ENCODE measurements around the gene TPST2. TPM values are rescaled to one million over a fixed set of nuclear protein-coding genes. Genes with fewer than 3 reads are reported as not detected.

The TPST2 gene
- 10 to 100 TPM; 17.4 to 18.3 TPM for total RNA-seq

DNA sequence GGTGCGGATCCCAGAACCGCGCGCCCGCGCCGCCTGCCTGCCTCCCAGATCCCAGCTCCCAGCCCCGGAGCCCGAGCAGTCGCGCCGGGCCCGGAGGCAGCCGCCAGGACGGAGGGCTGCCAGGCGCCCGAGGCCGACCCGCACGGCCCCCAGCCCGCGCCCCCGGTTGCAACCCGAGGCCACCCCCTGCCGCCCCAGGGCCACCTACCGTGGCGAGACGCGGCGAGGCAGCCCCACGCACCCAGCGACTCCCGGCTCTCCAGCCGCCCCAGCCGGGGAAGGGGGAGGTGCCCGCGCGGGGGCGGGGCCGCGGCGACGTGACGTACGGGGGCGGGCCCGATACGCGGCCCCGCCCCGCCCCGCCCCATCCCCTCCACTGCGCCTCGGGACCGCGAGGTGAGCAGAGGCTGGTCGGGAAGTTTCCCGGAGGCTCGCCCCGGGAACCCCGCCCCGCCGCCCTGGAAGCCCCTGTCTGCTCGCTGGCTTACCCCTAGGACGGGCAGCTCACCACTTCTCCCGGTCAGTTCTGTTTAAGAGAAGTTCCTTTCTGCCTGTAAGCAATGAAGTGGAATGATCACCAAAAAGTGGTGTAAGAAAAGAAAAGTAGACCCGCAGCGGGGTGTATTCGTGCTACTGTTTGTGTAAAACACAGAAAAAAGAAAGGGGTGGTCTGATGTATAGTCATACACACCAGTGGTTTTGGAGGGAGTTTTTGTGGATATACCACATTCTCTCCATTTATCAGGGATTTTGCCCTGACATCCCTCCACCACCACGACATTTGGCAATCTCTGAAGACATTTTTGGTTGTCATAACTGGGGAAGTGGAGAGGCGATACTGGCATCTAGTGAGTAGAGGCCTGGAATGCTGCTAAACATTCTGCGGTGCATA lies at the start of gene TPST2:
Gene TPST2, minus strand, starts transcription at position 288 of the 892 bp plus-strand sequence. CDS start 48,502 bp downstream, outside the sequence.
- Mint-ChIP-seq H3K4me1 (peaks cover 47% of the 10 kb centered on the region), H3K36me3 (ENCODE audit: low read depth) (no peaks in the 10 kb centered on the region), H3K27me3 (no peaks in the 10 kb centered on the region), H3K9me3 (ENCODE audit: low read depth) (peaks cover 2% of the 10 kb centered on the region), H3K27ac (peak within 1 kb of the TSS; percentile 86), H3K4me3 (peak within 1 kb of the TSS; percentile 90)
- intact Hi-C loops (cut with DNase I, micrococcal nuclease) = loop anchor here (1.0 to 5.0 kb wide), 9 partner anchors 20 to 1327 kb away; partner anchors contain the start of genes ASPHD2 (in 1 of the 2), HPS4 (in 1 of the 2), MIAT (in 1 of the 2) and PITPNB (in 1 of the 2)
- ChIA-PET CTCF (no interaction called here), POLR2A (no interaction called here)
- DNase-seq = peak; percentile 87
- peak; percentile 84 for ATAC-seq

DNA sequence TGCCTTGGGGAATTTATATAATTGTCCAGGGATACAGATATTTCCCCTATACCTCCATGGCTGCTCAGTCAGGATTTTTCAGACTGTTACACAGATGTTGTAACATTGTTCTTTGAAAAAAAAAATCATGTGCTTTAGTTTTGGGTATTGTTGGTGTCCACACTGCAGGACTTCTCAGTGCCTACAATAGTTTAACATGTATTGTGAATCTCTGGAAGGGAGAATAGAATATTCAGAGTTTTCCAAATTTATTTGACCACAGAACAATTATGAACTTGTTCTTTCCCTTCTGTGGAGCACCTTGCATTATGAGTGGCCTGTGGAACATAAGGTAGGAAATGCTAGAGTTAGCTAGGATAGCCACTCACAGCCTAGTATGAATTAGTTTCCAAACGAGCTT lies 46.4 kb upstream of the TPST2 start:
- no peaks in the 10 kb centered on the region for H3K9me3 Mint-ChIP-seq (ENCODE audit: low read depth)
- intact Hi-C loops (cut with DNase I, micrococcal nuclease) = no loop called here
- ATAC-seq = no peak
- H3K36me3 Mint-ChIP-seq (ENCODE audit: low read depth) = no peaks in the 10 kb centered on the region
- no peaks in the 10 kb centered on the region for H3K27me3 Mint-ChIP-seq
- peaks cover 12% of the 10 kb centered on the region for H3K4me1 Mint-ChIP-seq
- ChIA-PET CTCF (no interaction called here), POLR2A (no interaction called here)
- no peak for DNase-seq
- H3K27ac Mint-ChIP-seq = no peak overlapping the region
- no peak overlapping the region for H3K4me3 Mint-ChIP-seq

DNA sequence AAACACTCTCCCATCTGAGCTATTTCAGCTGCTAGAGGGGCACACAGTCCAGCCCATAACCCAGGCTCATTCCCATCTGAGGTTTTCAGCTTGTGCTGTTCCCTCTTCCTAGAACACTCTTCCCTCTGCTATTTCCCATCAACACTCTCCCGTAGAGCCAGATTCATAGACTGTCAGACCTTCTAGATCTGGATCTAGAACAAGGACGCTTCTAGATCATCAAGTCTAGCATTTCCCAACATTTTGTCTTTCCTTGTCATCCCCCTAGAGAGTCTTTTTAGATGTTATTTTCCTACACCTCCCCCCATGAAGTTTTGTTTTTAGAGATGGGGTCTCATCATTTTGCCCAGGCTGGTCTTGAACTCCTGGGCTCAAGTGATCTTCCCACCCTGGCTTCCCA lies 45.2 kb upstream of the TPST2 start:
- Mint-ChIP-seq H3K36me3 (ENCODE audit: low read depth) (no peaks in the 10 kb centered on the region), H3K9me3 (ENCODE audit: low read depth) (no peaks in the 10 kb centered on the region), H3K27ac (no peak overlapping the region), H3K4me1 (peaks cover 4% of the 10 kb centered on the region), H3K27me3 (no peaks in the 10 kb centered on the region), H3K4me3 (no peak overlapping the region)
- intact Hi-C loops (cut with DNase I, micrococcal nuclease) = no loop called here
- DNase-seq (no peak), ATAC-seq (no peak)
- POLR2A ChIA-PET = no interaction called here
- CTCF ChIA-PET = interaction anchor here (0.8 kb wide), 1 partner anchor 341 kb away, joined by 3 read pairs; no protein-coding TSS in a partner anchor

DNA sequence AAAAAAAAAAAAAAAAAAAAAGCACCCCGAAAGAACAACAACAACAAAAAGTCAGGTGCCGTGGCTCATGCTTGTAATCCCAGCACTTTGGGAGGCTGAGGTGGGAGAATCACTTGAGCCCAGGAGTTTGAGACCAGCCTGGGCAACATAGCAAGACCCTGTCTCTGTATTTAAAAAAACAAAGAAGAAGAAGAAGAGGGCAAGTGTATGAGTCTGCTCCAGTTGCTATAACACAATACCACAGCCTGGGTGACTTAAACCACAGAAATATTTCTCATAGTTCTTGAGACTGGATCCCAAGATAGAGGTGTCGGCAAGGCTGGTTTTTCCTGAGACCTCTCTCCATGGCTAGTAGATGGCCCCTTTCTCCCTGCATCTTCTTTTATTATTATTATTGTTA lies 44.3 kb upstream of the TPST2 start:
- H3K4me1 Mint-ChIP-seq = no peaks in the 10 kb centered on the region
- no peaks in the 10 kb centered on the region for H3K36me3 Mint-ChIP-seq (ENCODE audit: low read depth)
- no peak overlapping the region for H3K4me3 Mint-ChIP-seq
- ATAC-seq (no peak), DNase-seq (no peak)
- ChIA-PET CTCF (no interaction called here), POLR2A (no interaction called here)
- intact Hi-C loops (cut with DNase I, micrococcal nuclease) = no loop called here
- no peaks in the 10 kb centered on the region for H3K9me3 Mint-ChIP-seq (ENCODE audit: low read depth)
- no peaks in the 10 kb centered on the region for H3K27me3 Mint-ChIP-seq
- no peak overlapping the region for H3K27ac Mint-ChIP-seq

DNA sequence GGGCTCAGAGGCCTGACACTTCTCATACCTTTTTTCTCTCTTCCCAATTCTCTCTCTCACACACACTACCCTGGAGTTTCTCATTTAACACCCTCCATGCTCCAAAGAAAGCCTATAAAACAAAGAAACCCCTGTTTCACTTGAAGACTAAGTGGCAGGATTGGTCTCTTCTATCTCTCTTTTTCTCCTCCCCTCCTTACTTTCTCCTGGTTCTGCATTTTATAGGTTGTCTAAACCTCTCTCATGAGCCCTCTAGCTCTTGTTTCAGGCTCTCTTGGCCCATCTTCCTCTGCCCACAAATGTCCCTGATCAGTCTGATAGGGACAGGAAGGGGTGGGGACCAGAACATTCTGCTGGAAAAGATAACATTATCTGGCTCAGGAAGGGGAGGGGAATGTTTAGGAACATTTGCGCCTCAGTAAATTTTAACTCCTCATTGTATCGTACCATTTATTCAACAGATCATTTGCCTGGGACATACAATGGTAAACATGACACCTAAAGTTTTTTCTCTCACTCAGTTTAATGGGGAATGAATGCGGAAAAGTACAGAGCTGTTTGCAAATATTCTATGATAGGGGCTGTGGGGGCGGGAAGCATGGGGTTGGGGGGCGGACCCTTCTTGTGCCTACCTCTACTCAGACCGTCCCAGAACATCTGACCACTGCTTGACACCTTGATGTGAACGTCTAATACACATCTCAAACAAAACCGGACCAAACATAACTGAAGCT lies 42.7 kb upstream of the TPST2 start:
- H3K4me1 Mint-ChIP-seq = no peaks in the 10 kb centered on the region
- H3K27me3 Mint-ChIP-seq = no peaks in the 10 kb centered on the region
- H3K4me3 Mint-ChIP-seq = no peak overlapping the region
- H3K27ac Mint-ChIP-seq = no peak overlapping the region
- H3K36me3 Mint-ChIP-seq (ENCODE audit: low read depth) = no peaks in the 10 kb centered on the region
- intact Hi-C loops (cut with DNase I, micrococcal nuclease) = no loop called here
- DNase-seq (no peak), ATAC-seq (no peak)
- ChIA-PET POLR2A (no interaction called here), CTCF (interaction anchor here (0.9 to 1.2 kb wide), 2 partner anchors 9 to 33 kb away, joined by 3 to 5 read pairs; no protein-coding TSS in a partner anchor)
- no peaks in the 10 kb centered on the region for H3K9me3 Mint-ChIP-seq (ENCODE audit: low read depth)

DNA sequence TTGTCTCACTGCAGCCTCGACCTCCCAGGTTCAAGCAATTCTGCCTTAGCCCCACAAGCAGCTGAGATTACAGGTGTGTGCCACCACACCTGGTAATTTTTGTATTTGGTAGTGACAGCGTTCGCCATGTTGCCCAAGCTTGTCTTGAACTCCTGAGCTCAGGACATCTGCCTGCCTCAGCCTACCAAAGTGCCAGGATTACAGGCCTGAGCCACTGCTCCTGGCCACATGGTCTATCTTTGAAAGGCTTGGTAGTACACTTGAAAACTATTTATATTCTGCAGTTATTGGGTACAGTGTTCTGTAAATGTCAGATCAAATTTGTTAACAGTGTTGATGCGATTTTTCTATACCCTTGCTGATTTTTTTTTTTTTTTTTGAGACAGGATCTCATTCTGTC lies 41.4 kb upstream of the TPST2 start:
- no peak for DNase-seq
- ChIA-PET CTCF (interaction anchor here (0.7 kb wide), 1 partner anchor 1316 kb away, joined by 4 read pairs; no protein-coding TSS in a partner anchor), POLR2A (no interaction called here)
- no peak overlapping the region for H3K27ac Mint-ChIP-seq
- no peaks in the 10 kb centered on the region for H3K36me3 Mint-ChIP-seq (ENCODE audit: low read depth)
- H3K27me3 Mint-ChIP-seq = no peaks in the 10 kb centered on the region
- H3K4me3 Mint-ChIP-seq = no peak overlapping the region
- no peak for ATAC-seq
- no peaks in the 10 kb centered on the region for H3K4me1 Mint-ChIP-seq
- H3K9me3 Mint-ChIP-seq (ENCODE audit: low read depth) = no peaks in the 10 kb centered on the region
- intact Hi-C loops (cut with DNase I, micrococcal nuclease) = no loop called here

DNA sequence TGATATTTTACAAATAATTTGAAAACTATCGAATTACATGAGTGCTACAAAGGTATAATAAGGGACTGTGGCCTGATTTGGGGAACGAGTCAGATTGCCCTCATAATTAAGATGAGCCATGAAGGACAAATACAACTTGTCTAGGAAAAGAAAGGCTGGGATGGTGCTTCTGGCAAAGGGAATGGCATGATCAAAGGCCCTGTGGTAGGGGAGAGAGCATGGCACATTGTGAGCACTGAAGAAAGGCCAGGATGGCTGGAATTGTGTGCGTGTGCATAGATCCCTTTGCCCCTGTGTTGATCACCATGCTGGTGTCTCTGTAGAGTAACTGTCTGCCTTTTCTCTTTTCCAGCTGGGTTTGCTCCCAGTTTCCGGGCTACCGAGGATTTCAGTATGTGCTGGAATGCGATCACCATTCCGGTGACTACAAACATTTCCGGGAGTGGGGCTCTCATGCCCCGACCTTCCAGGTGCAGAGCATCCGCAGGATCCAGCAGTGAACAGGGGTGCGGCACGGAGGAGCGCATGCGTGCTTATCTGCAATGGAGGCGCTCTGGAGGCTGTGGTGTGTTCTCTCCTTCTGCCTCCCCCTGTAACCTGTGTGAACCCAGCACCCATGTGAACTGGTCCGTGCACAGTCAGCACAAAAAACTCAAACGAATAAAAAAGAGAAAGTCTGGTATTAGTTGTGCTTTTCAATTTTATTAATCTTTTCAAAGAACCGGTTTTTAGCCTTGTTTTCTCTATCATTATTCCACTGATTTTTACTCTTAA lies 40.2 kb upstream of the TPST2 start:
- intact Hi-C loops (cut with DNase I, micrococcal nuclease) = no loop called here
- no peaks in the 10 kb centered on the region for H3K36me3 Mint-ChIP-seq (ENCODE audit: low read depth)
- POLR2A ChIA-PET = no interaction called here
- DNase-seq (no peak), ATAC-seq (no peak)
- H3K4me1 Mint-ChIP-seq = no peaks in the 10 kb centered on the region
- no peak overlapping the region for H3K4me3 Mint-ChIP-seq
- CTCF ChIA-PET = interaction anchor here (0.5 kb wide), 1 partner anchor 257 kb away, joined by 3 read pairs; no protein-coding TSS in a partner anchor
- no peaks in the 10 kb centered on the region for H3K9me3 Mint-ChIP-seq (ENCODE audit: low read depth)
- H3K27ac Mint-ChIP-seq = no peak overlapping the region
- no peaks in the 10 kb centered on the region for H3K27me3 Mint-ChIP-seq

DNA sequence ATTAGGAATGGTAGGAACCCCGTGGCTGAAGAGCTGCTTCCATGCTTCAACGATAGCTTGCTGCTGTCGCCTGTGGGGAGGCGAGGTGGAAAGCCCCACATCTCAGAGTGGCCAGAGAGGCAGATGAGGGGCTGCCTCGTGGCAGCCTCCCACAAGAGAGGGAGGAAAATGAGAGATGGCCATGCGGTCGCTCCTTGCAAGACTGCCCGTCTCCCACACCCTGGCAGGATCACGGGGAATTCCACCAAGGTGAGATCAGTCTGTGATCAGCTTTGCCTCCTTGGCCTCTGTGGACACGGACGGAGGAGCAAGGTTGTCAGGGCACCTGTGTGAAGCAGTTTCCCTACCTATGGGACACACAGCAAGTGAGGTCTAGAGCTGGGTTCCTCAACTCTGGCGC lies 34.9 kb upstream of the TPST2 start:
- DNase-seq (no peak), ATAC-seq (no peak)
- Mint-ChIP-seq H3K27ac (no peak overlapping the region), H3K9me3 (ENCODE audit: low read depth) (no peaks in the 10 kb centered on the region), H3K4me3 (no peak overlapping the region), H3K36me3 (ENCODE audit: low read depth) (no peaks in the 10 kb centered on the region), H3K27me3 (no peaks in the 10 kb centered on the region), H3K4me1 (no peaks in the 10 kb centered on the region)
- ChIA-PET CTCF (interaction anchor here (1.6 kb wide), 1 partner anchor 19 kb away, joined by 8 read pairs; no protein-coding TSS in a partner anchor), POLR2A (no interaction called here)
- intact Hi-C loops (cut with DNase I, micrococcal nuclease) = no loop called here

DNA sequence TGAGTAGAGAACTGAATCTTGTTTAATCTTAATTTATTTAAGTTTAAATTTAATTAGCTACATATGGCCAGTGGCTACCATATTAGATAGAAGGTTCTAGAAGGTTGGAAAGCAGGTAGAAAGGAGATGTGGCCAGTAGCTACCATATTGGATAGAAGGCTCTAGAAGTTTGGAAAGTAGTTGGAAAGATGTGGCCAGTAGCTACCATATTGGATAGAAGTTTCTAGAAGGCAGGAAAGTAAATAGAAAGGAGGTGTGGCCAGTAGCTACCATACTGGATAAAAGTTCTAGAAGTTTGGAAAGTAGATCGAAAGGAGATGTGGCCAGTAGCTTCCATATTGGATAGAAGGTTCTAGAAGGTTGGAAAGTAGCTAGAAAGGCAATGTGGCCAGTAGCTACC lies 34.1 kb upstream of the TPST2 start:
- ATAC-seq = no peak
- H3K36me3 Mint-ChIP-seq (ENCODE audit: low read depth) = no peaks in the 10 kb centered on the region
- no peak for DNase-seq
- CTCF ChIA-PET = interaction anchor here (0.6 to 1.6 kb wide), 4 partner anchors 18 to 1252 kb away, joined by 3 to 8 read pairs (median 3); no protein-coding TSS in a partner anchor
- peak overlapping the region; percentile 29 for H3K27ac Mint-ChIP-seq
- H3K4me3 Mint-ChIP-seq = no peak overlapping the region
- POLR2A ChIA-PET = no interaction called here
- intact Hi-C loops (cut with DNase I, micrococcal nuclease) = no loop called here
- no peaks in the 10 kb centered on the region for H3K9me3 Mint-ChIP-seq (ENCODE audit: low read depth)
- no peaks in the 10 kb centered on the region for H3K4me1 Mint-ChIP-seq
- no peaks in the 10 kb centered on the region for H3K27me3 Mint-ChIP-seq

DNA sequence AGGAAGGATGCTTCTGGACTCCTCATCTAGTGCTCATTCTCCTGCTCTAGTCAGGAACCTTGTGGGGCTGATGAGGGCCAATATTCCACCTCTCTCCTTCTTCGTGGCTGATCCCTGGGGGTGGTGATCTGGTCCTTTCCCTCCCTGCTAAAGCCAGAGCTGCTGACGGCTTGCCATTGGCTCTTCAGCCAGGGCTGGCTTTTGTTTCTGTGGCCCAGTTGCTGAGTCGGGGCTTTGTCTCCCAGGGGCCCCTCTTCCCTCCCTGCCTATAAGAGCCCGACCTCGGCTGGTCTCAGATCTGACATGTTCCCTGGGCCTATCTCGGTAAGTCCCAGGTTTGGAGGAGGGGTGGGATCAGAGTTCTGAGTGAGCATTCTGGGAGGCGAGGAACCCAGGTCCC lies 31.7 kb upstream of the TPST2 start, which contains the start of gene CRYBA4:
Gene CRYBA4, plus strand, starts transcription at position 301 of the 400 bp plus-strand sequence. CDS start 634 bp downstream, outside the sequence.
- ATAC-seq (no peak), DNase-seq (no peak)
- no peaks in the 10 kb centered on the region for H3K27me3 Mint-ChIP-seq
- H3K4me1 Mint-ChIP-seq = no peaks in the 10 kb centered on the region
- POLR2A ChIA-PET = interaction anchor here (0.7 kb wide), 1 partner anchor 88 kb away, joined by 3 read pairs; no protein-coding TSS in a partner anchor
- intact Hi-C loops (cut with DNase I, micrococcal nuclease) = no loop called here
- no peak within 1 kb of the TSS for H3K4me3 Mint-ChIP-seq
- no peak within 1 kb of the TSS for H3K27ac Mint-ChIP-seq
- H3K36me3 Mint-ChIP-seq (ENCODE audit: low read depth) = no peaks in the 10 kb centered on the region
- no peaks in the 10 kb centered on the region for H3K9me3 Mint-ChIP-seq (ENCODE audit: low read depth)
- CTCF ChIA-PET = no interaction called here

DNA sequence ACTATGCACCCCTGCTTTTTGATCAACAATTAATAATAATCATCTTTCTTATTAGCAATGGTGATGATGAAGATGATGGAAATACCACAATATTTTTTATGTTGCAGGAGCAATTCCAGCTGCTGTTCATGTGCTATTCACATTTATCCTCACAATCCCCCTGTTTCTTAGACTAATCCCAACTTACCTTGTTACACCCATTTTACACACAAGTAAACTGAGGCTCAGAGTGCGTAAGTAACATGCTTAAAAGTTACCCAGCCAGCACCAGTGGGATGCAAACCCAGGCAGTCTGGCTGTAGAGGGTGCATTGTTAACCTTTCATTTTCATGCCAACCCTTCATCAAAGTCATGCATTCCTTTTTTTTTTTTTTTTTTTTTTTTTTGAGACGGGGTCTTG lies 30.3 kb upstream of the TPST2 start:
- H3K27me3 Mint-ChIP-seq = no peaks in the 10 kb centered on the region
- no peaks in the 10 kb centered on the region for H3K36me3 Mint-ChIP-seq (ENCODE audit: low read depth)
- no peaks in the 10 kb centered on the region for H3K9me3 Mint-ChIP-seq (ENCODE audit: low read depth)
- ChIA-PET POLR2A (no interaction called here), CTCF (interaction anchor here (1.5 kb wide), 1 partner anchor 14 kb away, joined by 4 read pairs; no protein-coding TSS in a partner anchor)
- DNase-seq (no peak), ATAC-seq (no peak)
- H3K4me1 Mint-ChIP-seq = no peaks in the 10 kb centered on the region
- no peak overlapping the region for H3K27ac Mint-ChIP-seq
- intact Hi-C loops (cut with DNase I, micrococcal nuclease) = no loop called here
- no peak overlapping the region for H3K4me3 Mint-ChIP-seq

All from activated CD4-positive, alpha-beta T cell treated with anti-CD3 and anti-CD28 coated beads for 36 hours (primary cell).